Stimulated activated CD4-positive, alpha-beta T cell treated with anti-CD3 and anti-CD28 coated beads, Interleukin-1b, Interleukin-23, amount 100 ng/mL, for 24 hours (primary cell): ENCODE results near the gene KCTD12.

Source experiments
- DNase-seq, 4 experiments: peaks; one replicate each; pipeline ENCODE4 v3.0.0-alpha.2; 2020; ENCODE audit warnings: low read depth in 4 of 4, low spot score in 1 of 4

The KCTD12 gene

GRCh38 chr13:76860706-76861105 is 25.5 kb downstream of the KCTD12 start:
- DNase-seq, result no peak

GRCh38 chr13:76854894-76855293 is 31.3 kb downstream of the KCTD12 start:
- no peak for DNase-seq

- no peak for DNase-seq
These were observed 32.1 kb downstream of the KCTD12 start for GRCh38 chr13:76853921-76854608.

GRCh38 chr13:76853481-76853880 is 32.7 kb downstream of the KCTD12 start:
- no peak for DNase-seq

GRCh38 chr13:76852986-76853385 is 33.2 kb downstream of the KCTD12 start:
- no peak for DNase-seq

- no peak for DNase-seq
These were observed 34.2 kb downstream of the KCTD12 start for GRCh38 chr13:76851961-76852360.

- no peak for DNase-seq
These were observed 36.7 kb downstream of the KCTD12 start for GRCh38 chr13:76849493-76849892.

- no peak for DNase-seq
These were observed 37.6 kb downstream of the KCTD12 start for GRCh38 chr13:76848596-76848995.

- DNase-seq, result no peak
These were observed 39.8 kb downstream of the KCTD12 start for GRCh38 chr13:76846363-76846762.

GRCh38 chr13:76845865-76846264 is 40.3 kb downstream of the KCTD12 start:
- DNase-seq, result no peak

- no peak for DNase-seq
These were observed 40.8 kb downstream of the KCTD12 start for GRCh38 chr13:76845367-76845766.

- no peak for DNase-seq
These were observed 48.4 kb downstream of the KCTD12 start for GRCh38 chr13:76837801-76838200.

- DNase-seq, result no peak
These were observed 49.9 kb downstream of the KCTD12 start for GRCh38 chr13:76836311-76836710.

GRCh38 chr13:76833441-76833954 is 52.7 kb downstream of the KCTD12 start:
- DNase-seq, result no peak

GRCh38 chr13:76832258-76832988 is 53.8 kb downstream of the KCTD12 start:
- no peak for DNase-seq

GRCh38 chr13:76830805-76831204 is 55.4 kb downstream of the KCTD12 start:
- DNase-seq, result no peak
